GM23338 (cell line): ENCODE data around the gene MAPK1. TPM values are rescaled to one million over a fixed set of nuclear protein-coding genes. Genes with fewer than 3 reads are reported as not detected.

Experiments used
- ATAC-seq: fragments of 200-7000 bp; cut with Tn5 transposase; 3 replicates; pipeline ENCODE4 v1.9.1; 2020
- DNase-seq: peaks from one replicate; pipeline ENCODE4 v3.0.0-alpha.2; 2015; ENCODE audit warnings: low spot score
- H2AFZ ChIP-seq: fragments of 200-600 bp; sonication (generic); 2 replicates; pipeline ENCODE4 v1.8.0; 2016; ENCODE audit warnings: antibody characterized with exemption, mild to moderate bottlenecking, moderate library complexity
- H3F3A ChIP-seq: fragments of 200-600 bp; sonication (generic); replicated peaks from 2 replicates; pipeline ENCODE4 v1.8.0; 2017; ENCODE audit warnings: antibody characterized with exemption, mixed run types, low read depth
- H3K27ac ChIP-seq: fragments of 200-600 bp; sonication (generic); 2 replicates; pipeline ENCODE4 v1.6.1; 2016; ENCODE audit warnings: low read depth
- H3K27me3 ChIP-seq: fragments of 200-600 bp; sonication (generic); 2 replicates; pipeline ENCODE4 v1.8.0; 2016; ENCODE audit warnings: mild to moderate bottlenecking, mixed run types, moderate library complexity; ENCODE audit not compliant: insufficient read depth
- H3K36me3 ChIP-seq: fragments of 200-600 bp; sonication (generic); 2 replicates; pipeline ENCODE4 v1.8.0; 2016; ENCODE audit warnings: mild to moderate bottlenecking; ENCODE audit not compliant: insufficient read depth
- H3K4me1 ChIP-seq: fragments of 200-600 bp; sonication (generic); 2 replicates; pipeline ENCODE4 v1.8.0; 2016; ENCODE audit warnings: mild to moderate bottlenecking, moderate library complexity; ENCODE audit not compliant: insufficient read depth
- H3K4me2 ChIP-seq: fragments of 200-600 bp; sonication (generic); 2 replicates; pipeline ENCODE4 v1.7.1; 2017; ENCODE audit warnings: mixed run types
- H3K4me3 ChIP-seq: fragments of 200-600 bp; sonication (generic); 2 replicates; pipeline ENCODE4 v1.6.1; 2016; ENCODE audit warnings: mixed run types
- H3K79me2 ChIP-seq: fragments of 200-600 bp; sonication (generic); replicated peaks from 2 replicates; pipeline ENCODE4 v1.8.0; 2017; ENCODE audit warnings: mild to moderate bottlenecking; ENCODE audit not compliant: insufficient read depth
- H3K9me2 ChIP-seq: fragments of 200-600 bp; sonication (generic); 2 replicates; pipeline ENCODE4 v1.8.0; 2017; ENCODE audit not compliant: insufficient read depth
- H4K20me1 ChIP-seq: fragments of 200-600 bp; sonication (generic); replicated peaks from 2 replicates; pipeline ENCODE4 v1.8.0; 2017; ENCODE audit warnings: mild to moderate bottlenecking; ENCODE audit not compliant: insufficient read depth
- H3K27ac Mint-ChIP-seq: 2 replicates; pipeline ENCODE4 v1.8.0; 2020; ENCODE audit warnings: inconsistent platforms, mild to moderate bottlenecking, moderate library complexity, mixed read lengths
- H3K27me3 Mint-ChIP-seq: 3 replicates; pipeline ENCODE4 v1.8.0; 2022; ENCODE audit warnings: low read depth, mild to moderate bottlenecking, moderate library complexity, mixed read lengths, inconsistent platforms; ENCODE audit not compliant: insufficient read depth, poor library complexity
- H3K36me3 Mint-ChIP-seq: 3 replicates; pipeline ENCODE4 v1.8.0; 2021; ENCODE audit warnings: low read depth, mild to moderate bottlenecking, inconsistent platforms, moderate library complexity, mixed read lengths
- H3K4me1 Mint-ChIP-seq: 3 replicates; pipeline ENCODE4 v1.8.0; 2020; ENCODE audit warnings: mild to moderate bottlenecking, inconsistent platforms, mixed read lengths
- H3K4me3 Mint-ChIP-seq: 3 replicates; pipeline ENCODE4 v1.8.0; 2021; ENCODE audit warnings: moderate library complexity, mild to moderate bottlenecking, inconsistent platforms, mixed read lengths
- H3K9me3 Mint-ChIP-seq: 3 replicates; pipeline ENCODE4 v1.8.0; 2020; ENCODE audit warnings: moderate library complexity, mild to moderate bottlenecking, inconsistent platforms, mixed read lengths
- CTCF ChIP-seq, 2 experiments: fragments of 200-600 bp in 1 of 2; sonication (generic) in 1 of 2; conservative IDR thresholded peaks; 2 replicates each; pipeline versions ENCODE4 v1.5.1 to v1.6.1; 2016 to 2017; ENCODE audit warnings: antibody characterized with exemption in 2 of 2, low read depth in 2 of 2, mild to moderate bottlenecking in 2 of 2, moderate library complexity in 1 of 2
- EZH2 ChIP-seq: fragments of 200-600 bp; sonication (generic); IDR thresholded peaks from one replicate; pipeline ENCODE4 v1.8.0; 2017; ENCODE audit warnings: antibody characterized with exemption, mild to moderate bottlenecking, low read depth; ENCODE audit not compliant: unreplicated experiment
- ZNF114 ChIP-seq: fragments of 250-450 bp; sonication (Bioruptor Pico); IDR thresholded peaks from 2 replicates; pipeline ENCODE4 v1.5.0; 2020; ENCODE audit warnings: mild to moderate bottlenecking, moderate library complexity
- ZNF462 ChIP-seq: fragments of 250-450 bp; sonication (Bioruptor Pico); IDR thresholded peaks from 2 replicates; pipeline ENCODE4 v1.5.0; 2020; ENCODE audit warnings: mild to moderate bottlenecking, moderate library complexity
- polyA plus RNA-seq: library from polyadenylated mRNA; unstranded; fragments of >200 nt; fragmentation: Nextera tagmentation; extraction: Ambion mirVana; gene quantifications from 2 replicates; pipeline ENCODE4 v1.2.1, GENCODE V29; 2016
- total RNA-seq: library from RNA; depleted of rRNA; stranded (reverse); fragments of >200 nt; shearing (Covaris generic); gene quantifications from 2 replicates; pipeline ENCODE4 v1.2.3, GENCODE V29; 2014

Gene MAPK1
- total and polyA plus RNA-seq, 2 experiments from 2014 or later, result 17.4 to 77.5 TPM

GRCh38 chr22:21827628-21828267 is 39.7 kb downstream of the MAPK1 start (continued):
- TF ChIP-seq ZNF462 (CRISPR knock-in tag), result no peak
- TF ChIP-seq ZNF114 (CRISPR knock-in tag), result no peak
- no peak for TF ChIP-seq CTCF (conservative IDR thresholded peaks at IDR 0.05; ENCODE audit: low read depth in 2 of 2)

GRCh38 chr22:21826204-21826603 is 41.2 kb downstream of the MAPK1 start:
- H3K36me3 Mint-ChIP-seq, result no peaks in the 10 kb centered on the region
- DNase-seq (no peak), ATAC-seq (no peak)
- Histone ChIP-seq H3F3A (no peaks in the 10 kb centered on the region), H3K27ac (no peak overlapping the region), H3K36me3 (no peaks in the 10 kb centered on the region), H3K9me2 (no peaks in the 10 kb centered on the region), H3K4me2 (no peak overlapping the region), H3K27me3 (no peaks in the 10 kb centered on the region), H3K4me3 (no peak overlapping the region), H2AFZ (no peak overlapping the region), H3K4me1 (peaks cover 10% of the 10 kb centered on the region), H4K20me1 (peaks cover 80% of the 10 kb centered on the region), H3K79me2 (peaks cover 100% of the 10 kb centered on the region)
- no peak for TF ChIP-seq EZH2
- TF ChIP-seq ZNF462 (CRISPR knock-in tag), result no peak
- peaks cover 2% of the 10 kb centered on the region for H3K27me3 Mint-ChIP-seq
- no peak overlapping the region for H3K4me3 Mint-ChIP-seq
- no peaks in the 10 kb centered on the region for H3K9me3 Mint-ChIP-seq
- H3K4me1 Mint-ChIP-seq, result peaks cover 16% of the 10 kb centered on the region
- H3K27ac Mint-ChIP-seq, result no peak overlapping the region
